Measurements from ENCODE around the gene DCAF5. TPM values are rescaled to one million over a fixed set of nuclear protein-coding genes. Genes with fewer than 3 reads are reported as not detected.
"Not testable (repeated sequence)": the region's sequence is repeated elsewhere in the genome, so short reads cannot be mapped to it uniquely, and the experiment has no call there.

Gene DCAF5, protein sequence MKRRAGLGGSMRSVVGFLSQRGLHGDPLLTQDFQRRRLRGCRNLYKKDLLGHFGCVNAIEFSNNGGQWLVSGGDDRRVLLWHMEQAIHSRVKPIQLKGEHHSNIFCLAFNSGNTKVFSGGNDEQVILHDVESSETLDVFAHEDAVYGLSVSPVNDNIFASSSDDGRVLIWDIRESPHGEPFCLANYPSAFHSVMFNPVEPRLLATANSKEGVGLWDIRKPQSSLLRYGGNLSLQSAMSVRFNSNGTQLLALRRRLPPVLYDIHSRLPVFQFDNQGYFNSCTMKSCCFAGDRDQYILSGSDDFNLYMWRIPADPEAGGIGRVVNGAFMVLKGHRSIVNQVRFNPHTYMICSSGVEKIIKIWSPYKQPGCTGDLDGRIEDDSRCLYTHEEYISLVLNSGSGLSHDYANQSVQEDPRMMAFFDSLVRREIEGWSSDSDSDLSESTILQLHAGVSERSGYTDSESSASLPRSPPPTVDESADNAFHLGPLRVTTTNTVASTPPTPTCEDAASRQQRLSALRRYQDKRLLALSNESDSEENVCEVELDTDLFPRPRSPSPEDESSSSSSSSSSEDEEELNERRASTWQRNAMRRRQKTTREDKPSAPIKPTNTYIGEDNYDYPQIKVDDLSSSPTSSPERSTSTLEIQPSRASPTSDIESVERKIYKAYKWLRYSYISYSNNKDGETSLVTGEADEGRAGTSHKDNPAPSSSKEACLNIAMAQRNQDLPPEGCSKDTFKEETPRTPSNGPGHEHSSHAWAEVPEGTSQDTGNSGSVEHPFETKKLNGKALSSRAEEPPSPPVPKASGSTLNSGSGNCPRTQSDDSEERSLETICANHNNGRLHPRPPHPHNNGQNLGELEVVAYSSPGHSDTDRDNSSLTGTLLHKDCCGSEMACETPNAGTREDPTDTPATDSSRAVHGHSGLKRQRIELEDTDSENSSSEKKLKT
- polyA plus RNA-seq (ENCODE audit: insufficient read length in 12 of 12): 10 to 100 TPM in 11 of 12 donors, not detected in 1; 37.4 to 61.2 (median 45.2) TPM
- long read RNA-seq, donor 1, full-length matches to known transcripts: 3 of 10 reads
- long read RNA-seq, donor 1, partial matches to known transcripts: 7 of 10 reads
- long read RNA-seq, donor 1, other reads (novel, unspliced or antisense): 0 of 10 reads
- long read RNA-seq, donor 2, full-length matches to known transcripts: 4 of 4 reads
- long read RNA-seq, donor 2, partial matches to known transcripts: 0 of 4 reads
- long read RNA-seq, donor 2, other reads (novel, unspliced or antisense): 0 of 4 reads
- long read RNA-seq, donor 3, full-length matches to known transcripts: 3 of 3 reads
- long read RNA-seq, donor 3, partial matches to known transcripts: 0 of 3 reads
- long read RNA-seq, donor 3, other reads (novel, unspliced or antisense): 0 of 3 reads
- long read RNA-seq, donor 4, full-length matches to known transcripts: 3 of 3 reads
- long read RNA-seq, donor 4, partial matches to known transcripts: 0 of 3 reads
- long read RNA-seq, donor 4, other reads (novel, unspliced or antisense): 0 of 3 reads
- long read RNA-seq, donor 5, full-length matches to known transcripts: 11 of 11 reads
- long read RNA-seq, donor 5, partial matches to known transcripts: 0 of 11 reads
- long read RNA-seq, donor 5, other reads (novel, unspliced or antisense): 0 of 11 reads
- long read RNA-seq, donor 6, full-length matches to known transcripts: 2 of 2 reads
- long read RNA-seq, donor 6, partial matches to known transcripts: 0 of 2 reads
- long read RNA-seq, donor 6, other reads (novel, unspliced or antisense): 0 of 2 reads
- long read RNA-seq, donor 7, full-length matches to known transcripts: 5 of 22 reads
- long read RNA-seq, donor 7, partial matches to known transcripts: 17 of 22 reads
- long read RNA-seq, donor 7, other reads (novel, unspliced or antisense): 0 of 22 reads
- long read RNA-seq, donor 8, full-length matches to known transcripts: 22 of 22 reads
- long read RNA-seq, donor 8, partial matches to known transcripts: 0 of 22 reads
- long read RNA-seq, donor 8, other reads (novel, unspliced or antisense): 0 of 22 reads
- long read RNA-seq, donor 9, full-length matches to known transcripts: 2 of 2 reads
- long read RNA-seq, donor 9, partial matches to known transcripts: 0 of 2 reads
- long read RNA-seq, donor 9, other reads (novel, unspliced or antisense): 0 of 2 reads
- long read RNA-seq, donor 10, full-length matches to known transcripts: 12 of 12 reads
- long read RNA-seq, donor 10, partial matches to known transcripts: 0 of 12 reads
- long read RNA-seq, donor 10, other reads (novel, unspliced or antisense): 0 of 12 reads
- long read RNA-seq, donor 11, full-length matches to known transcripts: 8 of 8 reads
- long read RNA-seq, donor 11, partial matches to known transcripts: 0 of 8 reads
- long read RNA-seq, donor 11, other reads (novel, unspliced or antisense): 0 of 8 reads

DNA sequence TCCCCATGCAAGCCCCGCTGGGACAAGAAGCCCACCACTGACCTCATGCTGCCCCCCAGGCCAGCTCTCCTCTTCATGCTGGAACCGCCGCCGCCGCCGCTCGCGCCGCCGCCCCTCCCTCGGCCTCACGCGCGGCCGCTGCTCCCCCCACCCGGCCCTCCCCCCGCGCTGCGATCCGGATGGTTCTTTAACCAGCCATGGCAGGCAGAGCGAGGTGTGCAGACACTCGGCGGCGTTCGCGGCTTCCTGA is at the start of gene DCAF5:
Gene DCAF5 (minus strand): TSS at position 218 of the 250 bp plus-strand sequence. CDS start 141 bp downstream, at position 77.
- no peak for DNase-seq

DNA sequence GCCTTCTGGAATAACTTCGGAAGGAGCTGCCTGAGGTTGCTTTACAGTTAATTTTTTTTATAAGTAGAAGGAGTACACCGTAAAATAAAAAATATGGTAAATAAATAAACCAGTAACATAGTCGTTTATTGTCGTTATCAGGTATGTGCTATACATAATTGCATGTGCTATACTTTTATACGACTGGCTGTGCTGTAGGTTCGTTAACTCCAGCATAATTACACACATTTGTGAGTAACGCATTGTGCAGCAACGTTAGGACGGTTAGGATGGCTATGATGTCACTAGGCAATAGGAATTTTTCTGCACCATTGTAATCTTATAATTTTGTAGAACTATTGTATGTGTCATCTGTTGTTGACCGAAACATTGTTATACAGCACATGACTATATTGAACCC is 46.9 kb upstream of the DCAF5 start:
- DNase-seq: no peak

GRCh38 chr14:69193721-69194120 is 40.8 kb upstream of the DCAF5 start:
- DNase-seq: no peak

DNA sequence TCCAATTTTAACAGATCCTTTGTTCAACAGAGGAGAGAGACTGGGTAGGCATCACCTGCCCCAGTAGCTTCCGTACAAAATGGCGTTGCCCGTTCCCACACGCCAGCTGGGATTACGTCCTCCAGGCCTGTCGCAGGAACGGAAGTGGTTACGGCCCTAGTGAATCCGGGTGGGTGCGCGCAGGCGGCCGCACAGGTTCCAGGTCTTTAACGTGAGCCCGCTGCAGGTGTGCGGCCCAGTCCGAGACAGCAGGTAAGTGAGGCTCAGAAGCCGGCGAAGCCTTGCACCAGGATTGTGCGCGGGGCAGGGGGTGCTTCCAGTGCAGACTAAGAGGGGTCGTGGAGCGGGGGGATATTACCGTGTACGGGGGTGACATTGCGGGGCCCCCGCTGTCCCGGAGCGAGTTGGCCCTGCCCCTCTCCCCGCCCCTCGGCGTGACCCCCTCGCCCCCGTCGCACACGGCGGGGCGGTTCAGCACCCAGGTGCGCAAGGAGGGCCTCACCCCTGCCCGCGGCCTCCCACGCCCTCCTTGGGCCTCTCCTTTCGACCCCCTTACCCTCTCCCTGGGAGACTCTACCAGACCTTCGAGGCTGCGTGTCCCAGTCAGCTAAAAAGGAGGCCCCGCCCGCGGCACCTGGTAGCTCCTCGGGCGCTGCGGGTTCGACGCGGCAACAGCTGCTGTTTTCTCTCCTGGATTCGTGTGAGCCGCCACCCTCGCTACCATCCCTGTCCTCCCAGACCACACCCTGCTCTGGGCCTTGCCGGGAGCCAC is 38.6 kb upstream of the DCAF5 start, which contains the start of gene EXD2:
Gene EXD2 (plus strand): TSS at position 159 of the 772 bp plus-strand sequence. CDS start 17,973 bp downstream, outside the sequence.
- DNase-seq: peak; percentile 86

GRCh38 chr14:69190191-69190590 is 37.3 kb upstream of the DCAF5 start:
- no peak for DNase-seq

DNA sequence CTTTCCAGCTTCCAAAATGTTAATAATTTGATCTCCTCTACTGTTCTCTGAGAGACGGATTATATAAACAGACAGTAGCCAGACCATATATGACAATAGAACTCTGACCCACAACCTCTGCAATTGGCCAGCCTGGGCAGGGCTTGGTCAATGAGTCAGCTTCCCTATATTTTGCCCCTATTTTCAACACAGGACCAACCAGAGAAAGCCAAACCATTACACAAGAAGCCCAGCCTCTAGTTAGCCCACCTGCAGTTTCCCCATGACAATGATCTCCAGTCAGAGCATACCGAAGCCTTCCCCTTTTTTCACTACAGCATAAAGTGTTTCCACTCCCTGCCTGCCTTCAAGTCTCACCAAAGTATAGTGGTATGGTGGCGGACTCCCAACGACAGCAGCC is 30.8 kb upstream of the DCAF5 start:
- DNase-seq: no peak

DNA sequence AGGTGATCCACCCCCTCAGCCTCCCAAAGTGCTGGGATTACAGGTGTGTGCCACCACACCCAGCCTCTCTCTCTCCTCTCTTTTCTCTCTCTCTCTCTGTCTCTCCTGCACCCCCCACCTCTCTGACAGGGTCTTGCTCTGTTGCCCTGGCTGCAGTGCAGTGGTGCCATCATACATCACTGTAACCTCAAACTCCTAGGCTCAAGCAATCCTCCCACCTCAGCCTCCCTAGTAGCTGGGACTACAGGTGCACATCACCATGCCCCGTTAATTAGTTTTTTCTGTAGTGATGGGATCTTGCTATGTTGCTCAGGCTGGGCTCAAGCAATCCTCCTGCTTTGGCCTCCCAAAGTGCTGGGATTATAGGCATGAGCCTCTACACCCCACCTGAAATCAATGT is 29.7 kb upstream of the DCAF5 start:
- DNase-seq: not testable (repeated sequence)

- no peak for DNase-seq
Observed at GRCh38 chr14:69181491-69181890, 28.6 kb upstream of the DCAF5 start.

DNA sequence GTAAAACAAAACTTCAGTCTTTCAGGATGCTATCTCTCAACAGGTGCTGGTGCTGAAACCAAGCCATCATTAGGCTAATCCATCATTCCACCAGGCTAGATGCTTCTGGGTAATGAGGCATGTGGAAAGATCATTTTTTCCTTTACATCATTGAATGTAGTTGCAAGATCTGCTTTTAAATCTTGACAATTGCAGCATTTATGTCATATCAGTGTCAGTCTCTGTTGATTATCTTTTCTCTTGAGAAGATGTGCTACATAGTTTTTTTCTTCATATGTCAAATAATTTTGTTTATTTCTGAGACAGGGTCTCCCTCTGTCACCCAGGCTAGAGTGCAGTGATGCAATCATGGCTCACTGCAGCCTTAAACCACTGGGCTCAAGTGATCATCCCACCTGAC is 22.2 kb upstream of the DCAF5 start:
- no peak for DNase-seq

- DNase-seq: no peak
Observed at GRCh38 chr14:69171569-69171968, 18.6 kb upstream of the DCAF5 start.

GRCh38 chr14:69170839-69171238 is 17.9 kb upstream of the DCAF5 start:
- no peak for DNase-seq

GRCh38 chr14:69165787-69166186 is 12.9 kb upstream of the DCAF5 start:
- DNase-seq: not testable (repeated sequence)

- DNase-seq: no peak
Observed at GRCh38 chr14:69161590-69161989, 8.7 kb upstream of the DCAF5 start.

- no peak for DNase-seq
Observed at GRCh38 chr14:69156224-69156623, 3.3 kb upstream of the DCAF5 start.

- no peak for DNase-seq
Observed at GRCh38 chr14:69154779-69155178, 1.9 kb upstream of the DCAF5 start.

DNA sequence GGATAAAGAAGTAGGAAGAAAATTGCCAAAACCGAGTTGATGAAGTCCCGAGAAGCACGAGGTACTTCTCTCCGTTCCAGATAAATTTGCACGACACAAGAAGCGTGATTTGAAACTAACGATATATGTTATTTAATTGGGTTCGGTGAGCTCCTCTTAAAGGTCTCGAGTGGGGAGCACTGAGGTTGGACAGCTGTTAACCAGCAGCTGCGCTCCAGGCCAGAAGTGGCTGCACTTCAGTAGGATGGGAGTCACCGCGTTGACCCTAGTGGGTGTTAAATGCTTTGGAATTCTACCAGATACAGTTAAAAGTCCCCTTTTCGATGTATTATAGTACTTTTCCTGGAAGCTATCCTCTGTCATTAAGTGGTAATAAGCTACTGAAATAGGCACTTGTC is 953 bp upstream of the DCAF5 start:
- DNase-seq: peak; percentile 49

- DNase-seq: peak; percentile 92
Observed at GRCh38 chr14:69153152-69153872, 393 bp upstream of the DCAF5 start.
